ENCODE results near the gene GALNTL6. TPM values are rescaled to one million over a fixed set of nuclear protein-coding genes. Genes with fewer than 3 reads are reported as not detected.

GALNTL6 gene
- polyA plus RNA-seq, 1 donor from 2014 or later: 14.9 TPM

GRCh38 chr4:172521680-172522079, 708.5 kb downstream of the GALNTL6 start:
- Histone ChIP-seq H3K4me2 (ENCODE audit: low read length) (no peak overlapping the region), H3K9me2 (ENCODE audit: insufficient read depth, low read length) (no peaks in the 10 kb centered on the region), H3K27ac (ENCODE audit: low read length) (peak overlapping the region; percentile 33), H4K20me1 (ENCODE audit: insufficient read depth) (no peaks in the 10 kb centered on the region), H3F3A (ENCODE audit: insufficient read depth, low read length, poor library complexity, severe bottlenecking) (no peaks in the 10 kb centered on the region), H3K9me3 (ENCODE audit: low read length) (no peaks in the 10 kb centered on the region), H3K9ac (ENCODE audit: low read length) (no peak overlapping the region), H2AFZ (ENCODE audit: low read depth, low read length) (no peak overlapping the region), H3K36me3 (ENCODE audit: insufficient read depth, low read length) (no peaks in the 10 kb centered on the region), H3K27me3 (ENCODE audit: insufficient read depth, low read depth, low read length) (no peaks in the 10 kb centered on the region), H3K79me2 (replicated peaks; ENCODE audit: insufficient read depth, low read length) (no peaks in the 10 kb centered on the region), H3K4me3 (ENCODE audit: low read length) (no peak overlapping the region)
- TF ChIP-seq RAD21 (conservative IDR thresholded peaks at IDR 0.05) (no peak), MXI1 (conservative IDR thresholded peaks at IDR 0.05; ENCODE audit: poor library complexity, severe bottlenecking) (no peak), TAF1 (IDR thresholded peaks at IDR 0.05; ENCODE audit: low read depth) (no peak), REST (IDR thresholded peaks at IDR 0.05; ENCODE audit: borderline replicate concordance) (no peak), CTCF (IDR thresholded peaks at IDR 0.05; ENCODE audit: poor library complexity, severe bottlenecking) (no peak), EZH2 (IDR thresholded peaks at IDR 0.05; ENCODE audit: borderline replicate concordance, insufficient read depth, low read length, poor library complexity, severe bottlenecking) (no peak), SMC3 (conservative IDR thresholded peaks at IDR 0.05; ENCODE audit: poor library complexity) (no peak), EP300 (conservative IDR thresholded peaks at IDR 0.05; ENCODE audit: poor library complexity, severe bottlenecking) (no peak), POLR2AphosphoS5 (IDR thresholded peaks at IDR 0.05) (no peak)

GRCh38 chr4:172543249-172543648, 730.0 kb downstream of the GALNTL6 start:
- Histone ChIP-seq H2AFZ (ENCODE audit: low read depth, low read length) (no peak overlapping the region), H3K4me2 (ENCODE audit: low read length) (no peak overlapping the region), H3K9ac (ENCODE audit: low read length) (no peak overlapping the region), H3K9me3 (ENCODE audit: low read length) (no peaks in the 10 kb centered on the region), H3K27ac (ENCODE audit: low read length) (no peak overlapping the region), H3K27me3 (ENCODE audit: insufficient read depth, low read depth, low read length) (no peaks in the 10 kb centered on the region), H3K36me3 (ENCODE audit: insufficient read depth, low read length) (no peaks in the 10 kb centered on the region), H3K79me2 (replicated peaks; ENCODE audit: insufficient read depth, low read length) (no peaks in the 10 kb centered on the region), H3K9me2 (ENCODE audit: insufficient read depth, low read length) (no peaks in the 10 kb centered on the region), H3F3A (ENCODE audit: insufficient read depth, low read length, poor library complexity, severe bottlenecking) (peaks cover 7% of the 10 kb centered on the region), H3K4me3 (ENCODE audit: low read length) (no peak overlapping the region), H4K20me1 (ENCODE audit: insufficient read depth) (no peaks in the 10 kb centered on the region)
- TF ChIP-seq EZH2 (IDR thresholded peaks at IDR 0.05; ENCODE audit: borderline replicate concordance, insufficient read depth, low read length, poor library complexity, severe bottlenecking) (no peak), POLR2AphosphoS5 (IDR thresholded peaks at IDR 0.05) (no peak), MXI1 (conservative IDR thresholded peaks at IDR 0.05; ENCODE audit: poor library complexity, severe bottlenecking) (no peak), REST (IDR thresholded peaks at IDR 0.05; ENCODE audit: borderline replicate concordance) (no peak), SMC3 (conservative IDR thresholded peaks at IDR 0.05; ENCODE audit: poor library complexity) (no peak), EP300 (conservative IDR thresholded peaks at IDR 0.05; ENCODE audit: poor library complexity, severe bottlenecking) (no peak), RAD21 (conservative IDR thresholded peaks at IDR 0.05) (no peak), CTCF (IDR thresholded peaks at IDR 0.05; ENCODE audit: poor library complexity, severe bottlenecking) (no peak), TAF1 (IDR thresholded peaks at IDR 0.05; ENCODE audit: low read depth) (no peak)
